Keratinocyte (primary cell): ENCODE results near the gene TBC1D9B. TPM values are rescaled to one million over a fixed set of nuclear protein-coding genes. Genes with fewer than 3 reads are reported as not detected.

Experiments used
- DNase-seq: peaks from one replicate; pipeline ENCODE4 v3.0.0-alpha.2; 2011; ENCODE audit warnings: low read depth, missing footprints, low spot score
- FAIRE-seq: peaks from 2 replicates; lab custom pipeline; 2011; peaks lifted over from hg19 to GRCh38; lab: Jason Lieb, UNC
- H2AFZ ChIP-seq: 2 replicates; pipeline ENCODE4 v1.6.0; 2012; ENCODE audit warnings: low read length, control low read depth, inconsistent platforms; ENCODE audit not compliant: control insufficient read depth
- H3K27ac ChIP-seq: 2 replicates; pipeline ENCODE4 v1.5.1; 2011; ENCODE audit warnings: low read length; ENCODE audit not compliant: control insufficient read depth, insufficient read depth
- H3K27me3 ChIP-seq: 3 replicates; pipeline ENCODE4 v1.6.0; 2011; ENCODE audit warnings: low read length; ENCODE audit not compliant: control insufficient read depth, insufficient read depth; ENCODE audit errors: extremely low read depth
- H3K36me3 ChIP-seq, 2 experiments: 2 replicates in 1 of 2; 3 replicates in 1 of 2; pipeline ENCODE4 v1.5.1; 2011; ENCODE audit warnings: low read length in 2 of 2, mild to moderate bottlenecking in 1 of 2; ENCODE audit not compliant: control insufficient read depth in 2 of 2, insufficient read depth in 2 of 2; ENCODE audit errors: extremely low read depth in 1 of 2
- H3K4me1 ChIP-seq: 3 replicates; pipeline ENCODE4 v1.5.1; 2011; ENCODE audit warnings: low read length; ENCODE audit not compliant: control insufficient read depth, insufficient read depth; ENCODE audit errors: extremely low read depth
- H3K4me2 ChIP-seq: 3 replicates; pipeline ENCODE4 v1.6.0; 2011; ENCODE audit warnings: low read depth, low read length; ENCODE audit not compliant: control insufficient read depth, insufficient read depth; ENCODE audit errors: extremely low read depth
- H3K4me3 ChIP-seq, 3 experiments: fragments of 200-600 bp in 1 of 3; sonication (generic) in 1 of 3; 2 replicates in 2 of 3; 3 replicates in 1 of 3; pipeline ENCODE4 v1.5.1; 2011 to 2016; ENCODE audit warnings: low read length in 3 of 3, mild to moderate bottlenecking in 3 of 3, control low read depth in 2 of 3, inconsistent platforms in 1 of 3, low read depth in 1 of 3, mixed read lengths in 1 of 3, mixed run types in 1 of 3, moderate library complexity in 1 of 3; ENCODE audit not compliant: control insufficient read depth in 2 of 3, insufficient read depth in 2 of 3; ENCODE audit errors: extremely low read depth in 1 of 3
- H3K79me2 ChIP-seq: 2 replicates; pipeline ENCODE4 v1.6.0; 2012; ENCODE audit warnings: low read length; ENCODE audit not compliant: control insufficient read depth, insufficient read depth
- H3K9ac ChIP-seq: 3 replicates; pipeline ENCODE4 v1.6.0; 2011; ENCODE audit warnings: low read length; ENCODE audit not compliant: control insufficient read depth, insufficient read depth; ENCODE audit errors: extremely low read depth
- H3K9me1 ChIP-seq: 3 replicates; pipeline ENCODE4 v1.6.0; 2011; ENCODE audit warnings: low read length; ENCODE audit not compliant: control insufficient read depth, insufficient read depth; ENCODE audit errors: extremely low read depth
- H3K9me3 ChIP-seq: 2 replicates; pipeline ENCODE4 v1.5.1; 2012; ENCODE audit warnings: low read depth, low read length; ENCODE audit not compliant: control insufficient read depth
- H4K20me1 ChIP-seq: 3 replicates; pipeline ENCODE4 v1.6.0; 2011; ENCODE audit warnings: low read length; ENCODE audit not compliant: control insufficient read depth, insufficient read depth; ENCODE audit errors: extremely low read depth
- CTCF ChIP-seq, 3 experiments: IDR thresholded peaks in 1 of 3; conservative IDR thresholded peaks in 1 of 3; optimal IDR thresholded peaks in 1 of 3; 2 replicates in 2 of 3; 3 replicates in 1 of 3; pipeline versions ENCODE3 to v1.5.1; 2011; ENCODE audit warnings: low read length in 3 of 3, mild to moderate bottlenecking in 3 of 3, moderate library complexity in 2 of 3, control low read depth in 1 of 3, inconsistent platforms in 1 of 3; ENCODE audit not compliant: insufficient read depth in 2 of 3; ENCODE audit errors: extremely low read depth in 1 of 3
- EZH2 ChIP-seq: IDR thresholded peaks from one replicate; pipeline ENCODE4 v1.6.1; 2012; ENCODE audit warnings: inconsistent platforms, mild to moderate bottlenecking, low read length, moderate library complexity
- dilution Hi-C: fragments of 300-500 bp; cut with MboI; formaldehyde crosslinking; loops from one replicate; pipeline ENCODE4 v1.7.0; 2020; ENCODE audit warnings: low sequenced_read_pairs; ENCODE audit not compliant: extremely low pct_ligation_motif_present
- polyA plus RNA-seq, 5 experiments: library from polyadenylated mRNA; depleted of rRNA in 3 of 5; stranded (reverse) in 3 of 5; stranded (forward) in 1 of 5; unstranded in 1 of 5; fragments of >200 nt; gene quantifications; 1 replicate in 1 of 5; 2 replicates in 3 of 5; 3 replicates in 1 of 5; pipeline versions ENCODE4 v1.2.1 to v1.2.3, GENCODE V29; 2011 to 2012; ENCODE audit warnings: missing spikeins in 2 of 5, low read depth in 1 of 5, low replicate concordance in 1 of 5

TBC1D9B gene
- polyA plus RNA-seq, 1 donor (not counting 4 experiments of a cell fraction or from before 2014, with no cell fraction given) = 51.4 TPM

- no peaks in the 10 kb centered on the region for H3K27me3 ChIP-seq
- no peak overlapping the region for H2AFZ ChIP-seq
- no peaks in the 10 kb centered on the region for H3K9me3 ChIP-seq
- no peak overlapping the region for H3K27ac ChIP-seq
- TF ChIP-seq EZH2 (no peak), CTCF (optimal IDR thresholded peaks at IDR 0.05 in 1 of 3, IDR thresholded peaks at IDR 0.05 in 1 of 3, conservative IDR thresholded peaks at IDR 0.05 in 1 of 3; ENCODE audit: extremely low read depth in 1 of 3, insufficient read depth in 2 of 3, low read length in 3 of 3) (no peak)
- H3K9me1 ChIP-seq = no peaks in the 10 kb centered on the region
- no peak overlapping the region for H3K4me3 ChIP-seq
- H3K4me2 ChIP-seq = no peak overlapping the region
- H4K20me1 ChIP-seq = no peaks in the 10 kb centered on the region
- dilution Hi-C loops = no loop called here
- H3K9ac ChIP-seq = no peak overlapping the region
- peaks cover 2% of the 10 kb centered on the region for H3K4me1 ChIP-seq
- FAIRE-seq (no peak), DNase-seq (no peak)
- peaks cover 15 to 60% of the 10 kb centered on the region in 2 experiments for H3K36me3 ChIP-seq
- H3K79me2 ChIP-seq = no peaks in the 10 kb centered on the region
Measured at GRCh38 chr5:179868541-179868940, 39.2 kb downstream of the TBC1D9B start.

- TF ChIP-seq CTCF (optimal IDR thresholded peaks at IDR 0.05 in 1 of 3, IDR thresholded peaks at IDR 0.05 in 1 of 3, conservative IDR thresholded peaks at IDR 0.05 in 1 of 3; ENCODE audit: extremely low read depth in 1 of 3, insufficient read depth in 2 of 3, low read length in 3 of 3) = no peak
- no peak for TF ChIP-seq EZH2
- H3K9me3 ChIP-seq = no peaks in the 10 kb centered on the region
- FAIRE-seq (no peak), DNase-seq (no peak)
- no peak overlapping the region for H3K27ac ChIP-seq
- H3K9ac ChIP-seq = no peak overlapping the region
- H3K36me3 ChIP-seq = peaks cover 23 to 62% of the 10 kb centered on the region in 2 experiments
- H3K9me1 ChIP-seq = no peaks in the 10 kb centered on the region
- H3K27me3 ChIP-seq = no peaks in the 10 kb centered on the region
- H3K4me1 ChIP-seq = peaks cover 2% of the 10 kb centered on the region
- dilution Hi-C loops = no loop called here
- H4K20me1 ChIP-seq = no peaks in the 10 kb centered on the region
- H2AFZ ChIP-seq = no peak overlapping the region
- H3K4me2 ChIP-seq = no peak overlapping the region
- no peaks in the 10 kb centered on the region for H3K79me2 ChIP-seq
- H3K4me3 ChIP-seq = no peak overlapping the region
Measured at GRCh38 chr5:179867476-179867875, 40.2 kb downstream of the TBC1D9B start.
